Measurements from ENCODE around the gene ARPC1A.

Gene ARPC1A

GRCh38 chr7:99410635-99411034 is 84.9 kb downstream of the ARPC1A start:
- DNase-seq (ENCODE audit: low read depth) = no peak

- peak; percentile 68 for DNase-seq (ENCODE audit: low read depth)
These were observed 89.9 kb downstream of the ARPC1A start for GRCh38 chr7:99415513-99416127.
